ENCODE results near the gene IQGAP2. TPM values are rescaled to one million over a fixed set of nuclear protein-coding genes. Genes with fewer than 3 reads are reported as not detected.

The IQGAP2 gene
- total and polyA plus RNA-seq, 2 of the 8 experiments (the other 6 are each of a cell fraction or from before 2014, with no cell fraction given), result 19.7 to 66.0 TPM

GRCh38 chr5:76688836-76689235 lies 285.8 kb downstream of the IQGAP2 start:
- Histone ChIP-seq H4K8ac (ENCODE audit: extremely low read depth, insufficient read depth, low read length) (no peak overlapping the region), H2AFZ (ENCODE audit: low read length) (no peak overlapping the region), H3K18ac (ENCODE audit: extremely low read depth, low read length) (no peak overlapping the region), H3K27ac (ENCODE audit: low read depth, low read length) (no peak overlapping the region), H4K20me1 (replicated peaks in 1 of 2; ENCODE audit: control insufficient read depth in 1 of 2, insufficient read depth in 2 of 2, low read length in 2 of 2) (no peaks in the 10 kb centered on the region), H2BK120ac (replicated peaks; ENCODE audit: low read depth, low read length) (no peak overlapping the region), H3K4me1 (replicated peaks in 1 of 4; ENCODE audit: control insufficient read depth in 3 of 4, insufficient read depth in 4 of 4, low read length in 3 of 4) (no peaks in the 10 kb centered on the region), H3K9me3 (ENCODE audit: insufficient read depth in 2 of 2, low read depth in 1 of 2, low read length in 1 of 2) (no peaks in the 10 kb centered on the region), H3K56ac (replicated peaks; ENCODE audit: insufficient read length, low read depth, low read length) (no peak overlapping the region), H3K9ac (replicated peaks in 1 of 4; ENCODE audit: extremely low read depth in 1 of 4, low read depth in 3 of 4, low read length in 3 of 4) (no peak overlapping the region), H3K4ac (replicated peaks; ENCODE audit: insufficient read length, low read depth, low read length) (no peak overlapping the region), H3K4me2 (ENCODE audit: insufficient read depth in 1 of 2, low read depth in 2 of 2, low read length in 2 of 2) (no peak overlapping the region), H4K91ac (replicated peaks; ENCODE audit: insufficient read length, low read length) (no peak overlapping the region), H3K4me3 (ENCODE audit: extremely low read depth in 1 of 4, insufficient read depth in 2 of 4, low read depth in 3 of 4, low read length in 4 of 4) (no peak overlapping the region), H3K14ac (ENCODE audit: insufficient read length) (no peak overlapping the region), H2BK15ac (ENCODE audit: low read length) (no peak overlapping the region), H2BK20ac (ENCODE audit: low read length) (no peak overlapping the region), H3K36me3 (ENCODE audit: control insufficient read depth in 2 of 4, insufficient read depth in 4 of 4, low read length in 3 of 4) (no peaks in the 10 kb centered on the region; a peak in 2 of 8 replicates), H3K23ac (ENCODE audit: insufficient read length) (no peak overlapping the region), H3K23me2 (ENCODE audit: low read depth, low read length) (no peaks in the 10 kb centered on the region), H3K79me1 (ENCODE audit: low read depth, low read length) (no peaks in the 10 kb centered on the region), H4K5ac (ENCODE audit: insufficient read length, low read depth, low read length) (no peak overlapping the region), H2AK5ac (ENCODE audit: low read depth, low read length) (no peak overlapping the region), H2BK12ac (ENCODE audit: low read depth, low read length) (no peak overlapping the region), H3K27me3 (replicated peaks in 1 of 4; ENCODE audit: control insufficient read depth in 3 of 4, extremely low read depth in 1 of 4, insufficient read depth in 3 of 4, low read length in 3 of 4) (no peaks in the 10 kb centered on the region), H2BK5ac (ENCODE audit: low read depth, low read length) (no peak overlapping the region), H3K79me2 (ENCODE audit: control insufficient read depth in 1 of 2, insufficient read depth in 2 of 2, low read length in 2 of 2) (no peaks in the 10 kb centered on the region)
- DNase-seq (ENCODE audit: low read depth in 1 of 2, low spot score in 2 of 2) (no peak), FAIRE-seq (no peak)
- CTCF ChIA-PET (ENCODE audit: partially characterized antibody), result interaction anchor here (0.8 kb wide), 2 partner anchors 90 to 263 kb away, joined by 3 read pairs; no protein-coding TSS in a partner anchor
- POLR2A ChIA-PET (ENCODE audit: partially characterized antibody), result no interaction called here
- WGBS, 2 experiments (ENCODE audit: extremely low coverage in 1 of 2, insufficient coverage in 1 of 2, insufficient read length in 1 of 2, insufficient replicate concordance in 2 of 2, low coverage in 1 of 2, low lambda C conversion rate in 2 of 2, missing lambda C conversion rate in 1 of 2), result 92% methylated on average over 3 of the region's 3 CpGs; no CpG with 5 or more reads in 1 of the 2 experiments
- no peak for TF ChIP-seq KDM5A (IDR thresholded peaks at IDR 0.05; ENCODE audit: low read length)
- TF ChIP-seq TAF7 (optimal IDR thresholded peaks at IDR 0.05; ENCODE audit: borderline replicate concordance, low read depth, low read length), result no peak
- TF ChIP-seq NRF1 (IDR thresholded peaks at IDR 0.05; ENCODE audit: low read depth, low read length), result no peak
- no peak for TF ChIP-seq RNF2 (IDR thresholded peaks at IDR 0.05; ENCODE audit: borderline replicate concordance, low read depth, low read length, missing control alignments, poor library complexity, severe bottlenecking)
- no peak for TF ChIP-seq CBX5 (IDR thresholded peaks at IDR 0.05; ENCODE audit: low read depth, low read length)
- TF ChIP-seq SIRT6 (IDR thresholded peaks at IDR 0.05; ENCODE audit: low read length), result no peak
- TF ChIP-seq BCL11A (IDR thresholded peaks at IDR 0.05; ENCODE audit: low read depth in 2 of 2, low read length in 2 of 2), result no peak
- TF ChIP-seq GTF2F1 (IDR thresholded peaks at IDR 0.05; ENCODE audit: borderline replicate concordance, low read depth, low read length), result no peak
- TF ChIP-seq TEAD4 (IDR thresholded peaks at IDR 0.05; ENCODE audit: low read depth, low read length), result no peak
- no peak for TF ChIP-seq SIN3A (conservative IDR thresholded peaks at IDR 0.05 in 1 of 2, IDR thresholded peaks at IDR 0.05 in 1 of 2; ENCODE audit: low read depth in 1 of 2, low read length in 2 of 2)
- TF ChIP-seq JUN (IDR thresholded peaks at IDR 0.05; ENCODE audit: low read depth, low read length), result no peak
- TF ChIP-seq ASH2L (IDR thresholded peaks at IDR 0.05; ENCODE audit: low read length), result no peak

Data from H1 (cell line).